IPS-11a (cell line): ENCODE measurements around the gene CA14.
"Not testable (repeated sequence)": the region's sequence is repeated elsewhere in the genome, so short reads cannot be mapped to it uniquely, and the experiment has no call there.

ENCODE experiments used
- H3K4me3 ChIP-seq: one replicate; pipeline ENCODE4 v1.5.1; 2013; ENCODE audit warnings: low read depth, low read length, control low read depth

The CA14 gene

GRCh38 chr1:150257624-150258585 lies at the start of gene CA14:
Gene CA14 (plus strand): TSS chr1:150257774. CDS start chr1:150258129, 355 bp downstream.
- H3K4me3 ChIP-seq, result peak within 1 kb of the TSS; percentile 62

- H3K4me3 ChIP-seq, result not testable (repeated sequence)
Observed at GRCh38 chr1:150208460-150208859, 49.1 kb upstream of the CA14 start.

- no peak overlapping the region for H3K4me3 ChIP-seq
Observed at GRCh38 chr1:150210091-150210490, 47.5 kb upstream of the CA14 start.

- no peak overlapping the region for H3K4me3 ChIP-seq
Observed at GRCh38 chr1:150210706-150211105, 46.9 kb upstream of the CA14 start.

GRCh38 chr1:150212070-150212469 lies 45.5 kb upstream of the CA14 start:
- H3K4me3 ChIP-seq, result no peak overlapping the region

GRCh38 chr1:150213170-150214098 lies 44.1 kb upstream of the CA14 start:
- H3K4me3 ChIP-seq, result peak overlapping the region; percentile 50

- peak overlapping the region; percentile 50 for H3K4me3 ChIP-seq
Observed at GRCh38 chr1:150214099-150214756, 43.3 kb upstream of the CA14 start.

GRCh38 chr1:150215855-150216254 lies 41.7 kb upstream of the CA14 start:
- H3K4me3 ChIP-seq, result not testable (repeated sequence)

GRCh38 chr1:150221552-150221951 lies 36.0 kb upstream of the CA14 start:
- H3K4me3 ChIP-seq, result no peak overlapping the region

- H3K4me3 ChIP-seq, result no peak overlapping the region
Observed at GRCh38 chr1:150224983-150225382, 32.6 kb upstream of the CA14 start.

- H3K4me3 ChIP-seq, result no peak overlapping the region
Observed at GRCh38 chr1:150225546-150225945, 32.0 kb upstream of the CA14 start.

GRCh38 chr1:150226486-150226885 lies 31.1 kb upstream of the CA14 start:
- H3K4me3 ChIP-seq, result no peak overlapping the region

GRCh38 chr1:150227228-150227627 lies 30.3 kb upstream of the CA14 start:
- no peak overlapping the region for H3K4me3 ChIP-seq

GRCh38 chr1:150228246-150228645 lies 29.3 kb upstream of the CA14 start:
- not testable (repeated sequence) for H3K4me3 ChIP-seq

GRCh38 chr1:150232921-150233320 lies 24.7 kb upstream of the CA14 start:
- not testable (repeated sequence) for H3K4me3 ChIP-seq

GRCh38 chr1:150233359-150234308 lies 23.9 kb upstream of the CA14 start:
- peak overlapping the region; percentile 78 for H3K4me3 ChIP-seq

- H3K4me3 ChIP-seq, result peak overlapping the region; percentile 78
Observed at GRCh38 chr1:150234309-150234565, 23.3 kb upstream of the CA14 start.

GRCh38 chr1:150234566-150235293 lies 22.8 kb upstream of the CA14 start:
- H3K4me3 ChIP-seq, result peak overlapping the region; percentile 78

- H3K4me3 ChIP-seq, result peak overlapping the region; percentile 78
Observed at GRCh38 chr1:150235294-150235851, 22.2 kb upstream of the CA14 start.
